AG04450 (cell line): ENCODE data around the gene NAA35. TPM values are rescaled to one million over a fixed set of nuclear protein-coding genes. Genes with fewer than 3 reads are reported as not detected.
A peak's percentile ranks its signal among the peaks of the same experiment; 100 is the strongest.

Experiments used
- CTCF ChIA-PET: fragments of 300-600, 350-600 bp; formaldehyde crosslinking; extraction: SDS; loops from one replicate; lab custom pipeline; 2022; ENCODE audit warnings: antibody characterized with exemption, inconsistent platforms; lab: Charles Lee
- POLR2A ChIA-PET: fragments of 350-600 bp; formaldehyde crosslinking; extraction: SDS; loops from one replicate; lab custom pipeline; 2021; ENCODE audit warnings: antibody characterized with exemption, inconsistent platforms; lab: Yijun Ruan, JAX
- DNase-seq: peaks from one replicate; pipeline ENCODE4 v3.0.0-alpha.2; 2011; ENCODE audit warnings: low read depth, low spot score
- H3K27ac ChIP-seq: one replicate; pipeline ENCODE4 v1.5.1; 2012; ENCODE audit warnings: low read depth, low read length, control low read depth
- H3K27me3 ChIP-seq: one replicate; pipeline ENCODE4 v1.6.0; 2012; ENCODE audit warnings: low read length; ENCODE audit not compliant: control insufficient read depth, insufficient read depth
- H3K4me3 ChIP-seq: 2 replicates; pipeline ENCODE4 v1.5.1; 2011; ENCODE audit warnings: mild to moderate bottlenecking, low read depth, low read length, control low read depth
- H3K9me3 ChIP-seq: 2 replicates; pipeline ENCODE4 v1.5.1; 2012; ENCODE audit warnings: low read length; ENCODE audit not compliant: control insufficient read depth, insufficient read depth
- polyA plus RNA-seq: library from polyadenylated mRNA; depleted of rRNA; stranded (reverse); fragments of >200 nt; gene quantifications from 2 replicates; pipeline ENCODE4 v1.2.3, GENCODE V29; 2011
- TF ChIP-seq, protein P1 (sequence below): IDR thresholded peaks from 2 replicates; pipeline ENCODE4 v1.5.1; 2011; ENCODE audit warnings: low read depth, low read length, control low read depth, inconsistent platforms

The NAA35 gene
- polyA plus RNA-seq, 1 experiment: 25.2 TPM

DNA sequence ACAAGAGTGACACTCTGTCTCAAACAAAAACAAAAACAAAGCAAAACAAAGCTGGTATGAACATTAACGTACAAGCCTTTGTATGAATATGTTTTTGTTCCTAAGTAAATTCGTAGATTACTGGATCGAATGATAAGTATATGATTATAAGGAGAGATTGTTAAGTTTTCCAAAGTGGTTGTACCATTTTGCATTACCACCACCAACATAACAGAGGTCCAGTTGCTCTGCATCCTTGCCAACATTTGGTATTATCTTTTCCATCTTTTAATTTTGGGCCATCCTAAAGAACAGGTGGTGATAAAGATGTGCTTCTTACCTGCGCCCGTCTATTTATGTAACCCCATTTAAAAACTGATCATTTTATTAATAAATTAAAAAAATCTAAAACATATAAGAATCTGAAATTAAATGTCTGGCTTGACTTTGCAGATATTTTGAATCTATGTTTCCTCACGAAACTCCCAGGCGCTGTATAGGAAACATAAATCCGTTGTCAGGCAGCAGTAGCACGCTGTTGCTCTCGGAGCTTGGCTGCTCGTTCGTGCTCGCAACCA, 593 bp upstream of the NAA35 start:
- POLR2A ChIA-PET: no interaction called here
- TF ChIP-seq, protein P1, sequence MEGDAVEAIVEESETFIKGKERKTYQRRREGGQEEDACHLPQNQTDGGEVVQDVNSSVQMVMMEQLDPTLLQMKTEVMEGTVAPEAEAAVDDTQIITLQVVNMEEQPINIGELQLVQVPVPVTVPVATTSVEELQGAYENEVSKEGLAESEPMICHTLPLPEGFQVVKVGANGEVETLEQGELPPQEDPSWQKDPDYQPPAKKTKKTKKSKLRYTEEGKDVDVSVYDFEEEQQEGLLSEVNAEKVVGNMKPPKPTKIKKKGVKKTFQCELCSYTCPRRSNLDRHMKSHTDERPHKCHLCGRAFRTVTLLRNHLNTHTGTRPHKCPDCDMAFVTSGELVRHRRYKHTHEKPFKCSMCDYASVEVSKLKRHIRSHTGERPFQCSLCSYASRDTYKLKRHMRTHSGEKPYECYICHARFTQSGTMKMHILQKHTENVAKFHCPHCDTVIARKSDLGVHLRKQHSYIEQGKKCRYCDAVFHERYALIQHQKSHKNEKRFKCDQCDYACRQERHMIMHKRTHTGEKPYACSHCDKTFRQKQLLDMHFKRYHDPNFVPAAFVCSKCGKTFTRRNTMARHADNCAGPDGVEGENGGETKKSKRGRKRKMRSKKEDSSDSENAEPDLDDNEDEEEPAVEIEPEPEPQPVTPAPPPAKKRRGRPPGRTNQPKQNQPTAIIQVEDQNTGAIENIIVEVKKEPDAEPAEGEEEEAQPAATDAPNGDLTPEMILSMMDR: no peak
- DNase-seq: no peak
- H3K9me3 ChIP-seq: no peaks in the 10 kb centered on the region; the same call in 1 of the 2 replicates
- no peaks in the 10 kb centered on the region for H3K27me3 ChIP-seq
- CTCF ChIA-PET: interaction anchor here (0.9 to 1.2 kb wide), 2 partner anchors 40 to 299 kb away, joined by 4 to 5 read pairs; no protein-coding TSS in a partner anchor
- H3K27ac ChIP-seq: peak overlapping the region; percentile 89
- peak overlapping the region; percentile 79 for H3K4me3 ChIP-seq

DNA sequence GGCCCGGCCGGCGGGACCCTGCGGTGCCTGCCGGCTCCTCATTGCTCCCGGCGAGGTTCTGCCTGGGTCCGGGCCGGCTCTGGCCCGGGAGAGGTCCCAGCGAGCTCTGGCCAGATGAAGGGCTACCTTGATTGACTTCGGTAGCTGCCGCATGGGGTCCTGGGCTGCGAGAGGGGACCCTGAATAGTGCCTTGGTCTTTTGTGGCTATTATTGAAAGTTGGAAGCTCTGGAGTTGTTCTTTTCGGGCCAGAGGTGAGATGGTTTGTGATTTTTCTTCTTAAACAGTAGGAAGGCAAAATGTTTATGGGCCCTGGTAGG, 635 bp downstream of the NAA35 start:
- Histone ChIP-seq H3K27ac (peak overlapping the region; percentile 22), H3K9me3 (no peaks in the 10 kb centered on the region; the same call in 1 of the 2 replicates), H3K4me3 (peak overlapping the region; percentile 85), H3K27me3 (no peaks in the 10 kb centered on the region)
- ChIA-PET CTCF (no interaction called here), POLR2A (no interaction called here)
- no peak for DNase-seq
- TF ChIP-seq, protein P1: no peak

DNA sequence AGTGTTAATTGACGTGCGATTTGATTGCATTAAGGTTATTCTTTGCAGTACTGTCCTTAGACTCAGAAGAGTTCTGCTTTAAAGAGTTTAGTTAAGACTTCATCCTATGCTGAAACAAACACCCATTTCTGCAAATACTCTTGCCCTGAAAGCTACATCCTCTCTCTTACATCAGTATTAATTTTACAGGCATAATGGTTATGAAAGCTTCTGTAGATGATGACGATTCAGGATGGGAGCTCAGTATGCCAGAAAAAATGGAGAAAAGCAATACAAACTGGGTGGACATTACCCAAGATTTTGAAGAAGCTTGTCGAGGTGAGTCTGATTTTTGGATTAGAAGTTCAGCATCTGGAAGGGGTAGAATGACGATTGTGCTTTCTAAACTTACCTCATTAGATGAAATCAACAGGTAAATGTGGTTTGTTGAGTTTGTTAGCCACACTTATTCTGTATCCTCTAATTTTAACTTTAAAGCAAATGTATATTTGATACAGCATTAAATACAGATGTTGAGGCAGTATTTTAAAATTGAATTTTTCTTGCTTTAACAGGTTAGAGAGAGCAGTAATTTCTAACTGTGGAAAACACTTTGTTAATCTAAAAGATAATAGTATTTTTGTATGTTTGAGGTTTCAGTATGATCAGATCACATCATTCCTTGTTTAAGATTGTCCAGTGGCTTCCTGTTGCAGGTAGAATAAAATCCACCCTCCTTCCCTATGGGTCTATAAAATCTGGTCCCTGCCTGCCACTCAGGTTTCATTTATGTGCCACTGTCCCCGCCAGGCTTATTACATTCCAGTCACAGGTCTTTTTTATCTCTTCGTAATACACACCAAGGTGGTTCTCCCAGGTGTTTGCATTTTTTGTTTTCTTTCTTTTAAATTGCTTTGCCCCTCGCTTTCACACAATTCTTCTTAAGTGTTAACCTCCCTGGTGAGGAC, 1.3 kb downstream of the NAA35 start:
- no peak overlapping the region for H3K27ac ChIP-seq
- POLR2A ChIA-PET: interaction anchor here (0.6 kb wide), 1 partner anchor 560 kb away, joined by 3 read pairs; no protein-coding TSS in a partner anchor
- no peaks in the 10 kb centered on the region; the same call in 1 of the 2 replicates for H3K9me3 ChIP-seq
- H3K27me3 ChIP-seq: no peaks in the 10 kb centered on the region
- CTCF ChIA-PET: no interaction called here
- H3K4me3 ChIP-seq: peak overlapping the region; percentile 85
- TF ChIP-seq, protein P1: no peak
- no peak for DNase-seq

DNA sequence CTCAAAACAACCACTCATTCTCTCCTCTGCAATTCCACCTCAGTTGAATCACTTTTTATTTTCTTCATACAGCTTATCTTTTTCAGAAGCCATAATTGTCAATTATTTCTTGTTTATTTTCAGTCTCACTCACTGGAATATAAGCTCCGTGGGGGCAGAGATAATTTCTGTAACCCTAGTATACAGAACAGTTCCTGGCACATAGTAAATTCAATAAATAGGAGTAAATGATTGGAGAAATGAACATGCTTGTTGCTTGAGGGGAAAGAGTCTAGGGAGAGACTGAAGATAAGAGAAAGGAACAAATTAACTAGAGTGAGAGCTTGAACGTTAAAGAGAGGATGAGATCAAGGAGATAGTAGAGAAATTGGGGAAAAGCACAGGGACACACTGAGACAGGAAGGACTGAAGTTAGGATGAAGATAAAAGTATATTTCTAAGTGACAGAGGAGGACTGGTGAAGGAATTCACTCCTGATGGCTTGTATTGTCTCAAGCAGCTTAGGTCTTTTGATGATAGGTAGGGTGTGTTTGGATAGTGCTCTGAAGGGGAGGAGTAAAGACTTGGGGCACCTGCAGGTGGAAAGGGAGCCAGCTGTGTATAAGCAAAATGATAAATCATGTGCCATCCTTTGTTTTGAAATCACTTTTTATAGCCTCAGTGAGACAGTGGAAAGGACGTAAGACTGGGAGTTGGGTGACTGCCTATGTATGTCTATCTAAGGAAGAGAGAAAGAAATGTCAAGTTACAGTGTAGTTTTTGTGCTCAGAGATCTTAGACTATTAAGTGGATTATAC, 2.2 kb downstream of the NAA35 start:
- H3K4me3 ChIP-seq: no peak overlapping the region
- TF ChIP-seq, protein P1: no peak
- DNase-seq: no peak
- ChIA-PET CTCF (no interaction called here), POLR2A (no interaction called here)
- H3K27me3 ChIP-seq: no peaks in the 10 kb centered on the region
- no peak overlapping the region for H3K27ac ChIP-seq
- H3K9me3 ChIP-seq: no peaks in the 10 kb centered on the region; the same call in 1 of the 2 replicates
